Psoas muscle (tissue), 8 donors: ENCODE measurements around the gene CEP63. TPM values are rescaled to one million over a fixed set of nuclear protein-coding genes. Genes with fewer than 3 reads are reported as not detected.
"Not testable (repeated sequence)": the region's sequence is repeated elsewhere in the genome, so short reads cannot be mapped to it uniquely, and the experiment has no call there.

ENCODE experiments used
- ATAC-seq, 4 donors: fragments of 200-7000 bp; cut with Tn5 transposase; one replicate each; pipeline ENCODE4 v1.9.1; 2020; ENCODE audit warnings: moderate library complexity in 3 of 4, mild to moderate bottlenecking in 2 of 4
- DNase-seq, 2 donors: peaks; one replicate each; pipeline ENCODE4 v3.0.0-alpha.2; 2020
- H3K27ac ChIP-seq: fragments of 200-600 bp; one replicate; pipeline ENCODE4 v1.8.0; 2022
- H3K27me3 ChIP-seq, 3 donors: fragments of 200-600 bp in 1 of 3; one replicate each; pipeline versions ENCODE4 v1.6.1 to v1.8.0; 2013 to 2022; ENCODE audit warnings: low read length in 2 of 3, mild to moderate bottlenecking in 2 of 3, moderate library complexity in 1 of 3; ENCODE audit not compliant: insufficient read depth in 3 of 3
- H3K36me3 ChIP-seq, 2 donors: fragments of 200-600 bp in 1 of 2; one replicate each; pipeline versions ENCODE4 v1.6.1 to v1.8.0; 2013 to 2022; ENCODE audit warnings: low read depth in 1 of 2, mild to moderate bottlenecking in 1 of 2, moderate library complexity in 1 of 2; ENCODE audit not compliant: insufficient read depth in 1 of 2
- H3K4me1 ChIP-seq: fragments of 200-600 bp; one replicate; pipeline ENCODE4 v1.8.0; 2022
- H3K4me3 ChIP-seq: fragments of 200-600 bp; one replicate; pipeline ENCODE4 v1.8.0; 2022; ENCODE audit warnings: mild to moderate bottlenecking
- H3K9me3 ChIP-seq: fragments of 200-600 bp; one replicate; pipeline ENCODE4 v1.8.0; 2022
- CTCF ChIP-seq: fragments of 200-600 bp; IDR thresholded peaks from one replicate; pipeline ENCODE4 v1.8.0; 2022; ENCODE audit warnings: antibody characterized with exemption
- WGBS, 3 donors: extraction: QIAGEN DNeasy Blood & Tissue Kit; methylation state at CpG; one replicate each; pipeline versions ENCODE4 v1.1.6 to v1.1.7; 2013; 5-methylcytosine and 5-hydroxymethylcytosine counted together
- intact Hi-C, 2 donors: fragments of 100-400 bp; cut with DNase I; formaldehyde crosslinking; loops; one replicate each; pipeline versions ENCODE4 v1.11.0 to v1.14.2; 2022
- polyA plus RNA-seq, 3 donors: library from polyadenylated mRNA; stranded (reverse); fragments of 200-250 nt; gene quantifications; one replicate each; pipeline ENCODE4 v1.2.3, GENCODE V29; 2013
- total RNA-seq, 4 donors: library from RNA; stranded (reverse); fragmentation: NEBNext Ultra II Directional in 2 of 4; extraction: Animal tissue kit (Norgen Biotek cat#: 25700) in 2 of 4; gene quantifications; one replicate each; pipeline versions ENCODE4 v1.2.1 to v1.2.4, GENCODE V29; 2021 to 2023
- donor health status: healthy with polysubstance abuse.
- donor health status: DM: no; HTN: no; CAD: no; lungs with moderate emphysema.
- donor health status: Bipolar disorder and iron deficiency.
- donor health status: healthy.
- donor health status: DM: yes; HTN: yes; CAD: no.
- donor health status: DM: no; HTN: no; CAD: no.
- donor health status: DM: no; HTN: no; CAD: no.
- donor health status: DM: yes; HTN: yes; CAD: no.

Gene CEP63
- total and polyA plus RNA-seq, 7 donors: 26.5 to 51.3 (median 30.3) TPM

GRCh38 chr3:134568790-134569189 is 82.9 kb downstream of the CEP63 start:
- ATAC-seq (no peak), DNase-seq (no peak)
- H3K9me3 ChIP-seq: no peaks in the 10 kb centered on the region
- H3K4me3 ChIP-seq: no peak overlapping the region
- no peak for TF ChIP-seq CTCF
- 78 to 86% (median 79%) methylated on average over 6 of the region's 6 CpGs for WGBS, 3 donors
- H3K36me3 ChIP-seq: peaks cover 0 to 6% of the 10 kb centered on the region in 2 donors
- H3K27me3 ChIP-seq: no peaks in the 10 kb centered on the region
- intact Hi-C loops: no loop called here
- H3K27ac ChIP-seq: no peak overlapping the region
- no peaks in the 10 kb centered on the region for H3K4me1 ChIP-seq

DNA sequence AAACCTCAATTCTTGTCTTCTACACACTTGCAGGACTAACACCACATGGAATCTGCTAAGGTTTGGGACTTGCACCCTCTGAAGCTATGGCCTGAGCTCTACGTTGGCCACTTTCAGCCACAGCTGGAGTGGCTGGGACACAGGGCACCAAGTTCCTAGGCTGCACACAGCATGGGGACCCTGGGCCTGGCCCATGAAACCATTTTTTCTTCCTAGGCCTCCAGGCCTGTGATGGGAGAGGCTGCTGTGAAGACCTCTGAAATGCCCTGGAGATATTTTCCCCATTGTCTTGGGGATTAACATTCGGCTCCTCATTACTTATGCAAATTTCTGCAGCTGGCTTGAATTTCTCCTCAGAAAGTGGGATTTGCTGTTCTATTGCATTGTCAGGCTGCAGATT is 84.0 kb downstream of the CEP63 start:
- H3K36me3 ChIP-seq, intact Hi-C loops, H3K27ac ChIP-seq, H3K4me1 ChIP-seq, DNase-seq, H3K27me3 ChIP-seq, ATAC-seq, H3K9me3 ChIP-seq, H3K4me3 ChIP-seq: not testable (repeated sequence)
- WGBS, 3 donors: 91 to 100% (median 95%) methylated on average over 2 of the region's 2 CpGs

DNA sequence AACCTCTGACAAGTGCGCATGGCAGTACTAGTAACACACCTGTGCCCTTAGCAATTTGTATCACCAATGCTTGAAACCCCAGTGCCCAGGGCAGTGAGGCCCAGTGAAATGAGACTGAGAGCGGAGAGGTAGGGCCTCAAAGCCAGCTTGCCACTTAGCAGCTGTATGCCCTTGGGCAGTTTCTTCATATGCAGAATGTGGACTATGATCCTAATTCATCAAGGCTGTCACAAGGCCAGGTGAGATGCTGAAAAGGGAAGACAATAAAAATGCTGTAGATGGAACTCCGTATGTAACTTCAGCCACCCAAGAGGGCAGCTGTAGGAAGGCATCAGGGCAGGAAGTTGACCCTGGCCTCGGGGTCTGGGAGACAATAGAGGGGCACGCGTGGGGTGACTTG is 90.6 kb downstream of the CEP63 start:
- H3K27me3 ChIP-seq: no peaks in the 10 kb centered on the region
- intact Hi-C loops: no loop called here
- no peaks in the 10 kb centered on the region for H3K4me1 ChIP-seq
- H3K27ac ChIP-seq: no peak overlapping the region
- ATAC-seq (no peak), DNase-seq (no peak)
- H3K4me3 ChIP-seq: no peak overlapping the region
- no peaks in the 10 kb centered on the region for H3K9me3 ChIP-seq
- 63 to 76% (median 75%) methylated on average over 6 of the region's 6 CpGs for WGBS, 3 donors
- no peak for TF ChIP-seq CTCF
- H3K36me3 ChIP-seq: no peaks in the 10 kb centered on the region

DNA sequence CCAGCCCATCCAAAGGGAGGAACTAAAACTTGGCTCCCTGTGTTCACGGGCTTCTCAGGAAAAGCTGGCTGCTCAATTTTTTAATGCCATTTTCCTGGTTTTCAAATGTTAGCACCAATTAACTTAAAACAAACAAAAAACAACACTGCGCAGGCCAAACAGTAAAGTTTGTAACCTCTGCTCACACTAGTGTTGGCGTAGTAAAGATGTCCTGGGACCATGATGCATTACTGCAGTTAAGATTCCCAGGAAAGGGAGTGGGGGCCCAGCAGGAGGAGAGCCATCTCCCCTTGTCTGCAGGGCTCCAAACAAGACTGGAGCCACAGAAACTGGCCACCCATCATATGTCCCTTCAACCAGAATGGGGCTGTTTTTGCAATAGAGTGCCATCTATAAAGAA is 91.0 kb downstream of the CEP63 start:
- no peaks in the 10 kb centered on the region for H3K36me3 ChIP-seq
- 85% methylated on average over 3 of the region's 3 CpGs for WGBS, 3 donors
- no peak overlapping the region for H3K4me3 ChIP-seq
- peaks cover under 1% of the 10 kb centered on the region for H3K9me3 ChIP-seq
- TF ChIP-seq CTCF: no peak
- intact Hi-C loops: no loop called here
- no peak for DNase-seq
- H3K27me3 ChIP-seq: no peaks in the 10 kb centered on the region
- no peak for ATAC-seq
- H3K4me1 ChIP-seq: no peaks in the 10 kb centered on the region
- no peak overlapping the region for H3K27ac ChIP-seq

DNA sequence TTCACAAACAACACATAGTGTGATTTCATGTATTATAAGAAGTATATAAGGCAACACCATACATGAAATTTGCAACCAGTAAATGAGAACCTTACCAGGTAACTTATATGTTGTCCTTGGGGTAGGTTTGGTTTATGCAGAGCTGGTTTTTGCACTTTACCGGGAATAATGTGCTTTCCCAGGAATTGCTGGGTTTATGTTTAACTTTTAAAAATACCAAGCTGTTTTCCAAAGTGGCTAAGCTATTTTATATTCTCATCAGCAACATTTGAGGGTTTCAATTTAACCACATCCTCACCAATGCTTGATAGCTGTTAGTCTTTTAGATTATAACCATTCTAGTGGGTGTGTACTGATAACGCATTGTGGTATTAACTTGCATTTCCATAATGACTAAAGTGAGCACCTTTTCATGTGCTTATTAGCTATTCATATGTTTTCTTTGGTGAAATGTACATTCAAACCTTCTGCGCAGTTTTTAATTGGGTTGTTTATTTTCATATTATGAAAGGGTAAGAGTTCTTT is 93.3 kb downstream of the CEP63 start:
- Histone ChIP-seq H3K27ac (no peak overlapping the region), H3K4me3 (no peak overlapping the region), H3K27me3 (no peaks in the 10 kb centered on the region), H3K4me1 (no peaks in the 10 kb centered on the region), H3K36me3 (no peaks in the 10 kb centered on the region), H3K9me3 (peaks cover 3% of the 10 kb centered on the region)
- ATAC-seq (no peak), DNase-seq (no peak)
- no peak for TF ChIP-seq CTCF
- WGBS, 3 donors: 92 to 97% (median 96%) methylated on average over 3 of the region's 3 CpGs
- intact Hi-C loops: no loop called here
